Measurements from ENCODE around the gene RBM19.
A peak's percentile ranks its signal among the peaks of the same experiment; 100 is the strongest.

RBM19 gene

GRCh38 chr12:113776536-113776935 lies 189.6 kb downstream of the RBM19 start:
- no peak for DNase-seq (ENCODE audit: low read depth, low spot score)

GRCh38 chr12:113774526-113774925 lies 191.6 kb downstream of the RBM19 start:
- no peak for DNase-seq (ENCODE audit: low read depth, low spot score)

GRCh38 chr12:113772505-113773030 lies 193.6 kb downstream of the RBM19 start:
- DNase-seq (ENCODE audit: low read depth, low spot score), result no peak

GRCh38 chr12:113770389-113770865 lies 195.7 kb downstream of the RBM19 start:
- no peak for DNase-seq (ENCODE audit: low read depth, low spot score)

GRCh38 chr12:113769305-113769704 lies 196.8 kb downstream of the RBM19 start:
- no peak for DNase-seq (ENCODE audit: low read depth, low spot score)

- no peak for DNase-seq (ENCODE audit: low read depth, low spot score)
Observed at GRCh38 chr12:113768850-113769249, 197.3 kb downstream of the RBM19 start.

- DNase-seq (ENCODE audit: low read depth, low spot score), result peak; percentile 77
Observed at GRCh38 chr12:113766879-113767878, 198.9 kb downstream of the RBM19 start.
